GM18873 (cell line): ENCODE results near the gene CUX1.
"Not testable (repeated sequence)": the region's sequence is repeated elsewhere in the genome, so short reads cannot be mapped to it uniquely, and the experiment has no call there.

ENCODE experiments used
- ATAC-seq: cut with Tn5 transposase; IDR thresholded peaks from one replicate; pipeline ENCODE4 v1.9.1; 2021; ENCODE audit warnings: mild to moderate bottlenecking, moderate library complexity, moderate number of reproducible peaks; ENCODE audit not compliant: unreplicated experiment, low FRiP score

The CUX1 gene

GRCh38 chr7:101911800-101912715, 94.6 kb downstream of the CUX1 start:
- ATAC-seq = no peak

DNA sequence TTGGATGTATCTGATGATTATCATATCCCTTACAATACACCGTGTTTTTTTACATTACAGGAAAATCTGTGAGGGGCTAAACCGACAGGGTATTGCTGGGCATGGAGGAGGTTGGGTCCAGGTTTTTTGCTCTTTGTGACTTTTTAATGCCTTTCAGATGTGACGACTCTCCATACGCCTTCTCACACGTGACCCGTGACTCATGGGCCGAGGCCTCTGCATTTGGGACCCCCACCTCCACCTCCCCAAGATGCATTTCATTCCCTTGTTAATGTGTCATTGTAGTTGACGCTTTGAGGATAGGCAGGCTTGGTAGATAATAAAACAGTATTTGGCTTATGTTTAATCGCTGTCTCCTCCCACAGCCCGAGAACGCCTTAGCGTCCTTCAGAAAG, 95.3 kb downstream of the CUX1 start:
- ATAC-seq = no peak

DNA sequence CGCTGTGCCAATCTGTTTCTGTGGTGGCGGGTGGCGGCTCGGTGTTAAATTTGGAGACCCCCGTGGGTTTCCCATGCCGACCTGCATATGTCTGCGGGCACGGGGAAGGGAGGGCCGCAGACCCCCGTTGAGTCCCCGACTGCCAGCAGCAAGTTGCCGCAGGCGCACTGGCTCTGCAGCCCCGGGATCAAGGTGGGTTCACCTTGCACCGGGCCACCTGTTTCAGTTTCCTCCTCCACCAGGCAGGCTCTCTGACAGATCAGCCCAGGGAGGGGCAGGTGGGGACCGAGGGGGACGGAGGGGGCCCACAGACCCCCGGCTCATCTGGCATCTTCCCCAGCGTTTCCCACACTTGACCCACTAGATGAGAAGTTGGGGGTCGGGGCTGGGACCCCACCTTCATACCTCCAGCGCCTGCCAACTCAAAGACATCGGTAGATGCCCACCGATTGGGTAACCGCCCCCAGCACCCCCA, 95.9 kb downstream of the CUX1 start:
- no peak for ATAC-seq

DNA sequence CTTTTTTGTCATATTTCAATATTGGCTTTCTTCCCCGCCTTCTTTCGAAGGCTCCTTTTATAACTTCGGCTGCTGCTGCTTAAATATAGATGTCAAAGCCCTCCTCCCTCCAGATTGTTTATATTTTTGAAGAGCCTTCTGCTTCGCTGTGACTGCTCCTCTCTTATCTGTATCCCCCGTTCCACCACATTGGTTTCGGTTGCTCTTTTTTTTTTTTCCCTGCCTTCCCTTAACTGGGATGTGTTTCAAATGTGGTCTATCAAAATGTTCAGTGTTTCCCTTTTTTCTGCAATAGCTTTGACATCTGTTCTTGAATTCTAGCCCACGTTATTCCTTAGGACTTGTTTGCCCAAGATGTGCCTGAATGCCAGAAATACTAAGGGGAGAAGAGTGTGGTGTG, 96.4 kb downstream of the CUX1 start:
- ATAC-seq = no peak

GRCh38 chr7:101915000-101915399, 97.6 kb downstream of the CUX1 start:
- no peak for ATAC-seq

DNA sequence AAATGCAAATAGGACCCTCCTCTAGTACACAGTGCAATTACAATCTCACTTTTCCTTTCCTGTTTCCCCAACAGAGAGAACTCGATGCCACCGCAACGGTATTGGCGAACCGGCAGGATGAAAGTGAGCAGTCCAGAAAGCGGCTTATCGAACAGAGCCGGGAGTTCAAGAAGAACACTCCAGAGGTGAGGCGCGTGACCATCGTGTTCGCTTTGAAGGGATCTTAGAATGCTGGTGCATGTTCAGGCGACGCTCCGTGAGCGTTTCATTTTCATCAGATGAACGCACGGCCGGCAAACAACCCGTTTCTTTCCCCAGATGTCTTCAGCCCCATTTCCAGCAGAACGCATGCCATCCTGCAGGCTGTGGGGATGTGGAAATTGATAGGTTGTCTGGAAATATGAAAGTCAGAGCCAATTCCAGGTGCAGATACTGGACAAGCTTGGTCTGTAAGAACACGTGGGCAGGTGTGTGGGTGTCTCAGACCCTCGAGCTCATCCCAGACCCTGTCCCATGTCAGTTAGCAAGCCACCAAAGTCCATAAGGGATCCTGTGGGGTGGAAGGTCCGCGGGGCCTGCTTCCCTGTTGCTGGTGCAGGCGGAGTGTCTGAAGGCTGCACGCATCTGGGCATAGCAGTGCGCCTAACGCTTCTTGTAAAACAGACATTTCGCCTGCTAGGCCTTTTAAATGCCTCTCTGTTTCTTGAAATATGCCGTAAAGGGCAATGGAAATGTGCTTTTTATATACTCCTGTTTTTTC, 98.8 kb downstream of the CUX1 start:
- ATAC-seq = no peak

- no peak for ATAC-seq
These were observed 99.5 kb downstream of the CUX1 start for GRCh38 chr7:101916876-101917275.

DNA sequence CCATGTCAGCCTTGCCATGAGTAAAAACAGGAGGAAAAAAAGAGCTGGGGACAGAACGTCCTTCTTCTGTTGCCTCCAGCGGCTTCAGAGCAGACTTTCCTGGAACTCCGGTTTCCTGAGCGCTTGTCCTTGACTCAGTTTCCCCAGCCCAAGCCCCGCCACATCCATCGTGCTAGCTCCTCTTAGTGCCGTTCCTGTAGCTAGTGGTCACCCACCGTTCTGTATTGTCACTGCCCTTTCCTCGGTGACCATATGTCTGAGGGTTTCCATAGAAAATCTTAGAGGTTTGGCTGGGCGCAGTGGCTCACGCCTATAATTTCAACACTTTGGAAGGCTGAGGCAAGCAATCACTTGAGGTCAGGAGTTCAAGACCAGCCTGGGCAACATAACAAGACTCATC, 100.1 kb downstream of the CUX1 start:
- ATAC-seq = no peak

DNA sequence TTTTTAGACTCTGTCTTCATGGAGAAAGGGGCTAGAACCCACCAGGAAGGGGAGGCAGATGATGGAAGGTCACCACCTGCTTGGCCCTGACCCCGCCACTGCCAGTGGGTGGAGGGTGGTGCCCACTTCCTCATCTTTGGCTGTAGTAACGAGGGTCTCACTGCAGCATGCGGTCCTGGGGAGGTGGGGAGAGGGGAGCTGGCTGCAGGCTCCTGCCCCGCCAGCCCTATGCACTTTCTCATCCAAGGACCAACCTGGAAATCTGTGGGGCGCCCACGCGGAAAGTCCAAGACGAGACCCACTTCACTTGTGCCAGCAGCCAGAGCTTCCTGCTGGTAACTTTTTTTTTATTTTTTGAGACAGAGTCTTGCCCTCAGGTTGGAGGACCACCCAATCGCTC, 101.0 kb downstream of the CUX1 start:
- ATAC-seq = no peak

GRCh38 chr7:101919363-101920115, 102.1 kb downstream of the CUX1 start:
- no peak for ATAC-seq

GRCh38 chr7:101921061-101921460, 103.6 kb downstream of the CUX1 start:
- ATAC-seq = no peak

- ATAC-seq = not testable (repeated sequence)
These were observed 104.4 kb downstream of the CUX1 start for GRCh38 chr7:101921546-101922489.

DNA sequence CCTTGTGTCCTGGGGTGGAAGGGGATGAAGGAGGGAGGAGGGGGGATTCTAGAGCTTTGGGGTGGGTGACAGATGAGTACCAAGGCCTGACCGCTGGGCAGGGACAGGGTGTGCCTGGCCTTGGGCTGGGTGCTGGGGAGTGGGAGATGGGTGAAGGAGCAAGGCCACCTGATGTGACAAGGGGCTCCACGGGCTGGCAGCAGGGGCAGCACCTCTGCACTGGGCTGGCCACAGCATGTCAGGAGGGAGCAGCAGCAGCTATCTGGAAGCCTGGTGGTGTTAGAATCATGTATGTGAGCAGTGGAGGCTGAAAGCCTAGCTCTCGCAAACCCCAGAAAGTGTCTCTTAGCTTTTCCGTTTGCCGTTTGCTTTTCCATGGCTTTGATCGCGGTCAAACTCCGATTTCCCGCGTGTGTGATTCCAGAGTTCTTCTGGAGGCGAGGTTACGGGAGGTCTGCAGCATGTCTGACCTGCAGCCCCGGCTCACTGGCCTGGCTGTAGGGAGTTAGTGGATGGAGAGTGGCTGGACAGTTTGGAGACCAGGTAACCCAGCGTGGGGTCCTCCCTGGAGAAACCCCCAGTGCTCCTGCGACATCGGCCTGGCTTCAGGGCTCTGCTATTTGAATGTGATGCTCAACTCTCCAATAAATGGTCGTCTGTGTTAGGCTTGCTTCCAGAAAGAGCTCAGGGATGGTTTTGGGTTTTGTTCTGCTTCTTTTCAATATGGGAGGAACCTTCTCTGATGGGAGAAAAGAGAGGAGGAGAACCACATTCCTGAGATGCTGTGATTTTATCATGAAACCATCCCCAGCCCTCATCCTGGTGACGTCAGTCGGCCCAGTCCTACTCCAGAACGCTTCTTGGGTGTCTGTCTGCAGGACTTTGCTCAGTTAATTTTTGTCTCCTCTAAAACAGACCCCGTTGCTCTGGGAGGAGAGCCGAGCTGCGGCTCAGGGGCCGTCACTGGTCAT, 105.5 kb downstream of the CUX1 start:
- no peak for ATAC-seq

- no peak for ATAC-seq
These were observed 106.2 kb downstream of the CUX1 start for GRCh38 chr7:101923602-101923985.

DNA sequence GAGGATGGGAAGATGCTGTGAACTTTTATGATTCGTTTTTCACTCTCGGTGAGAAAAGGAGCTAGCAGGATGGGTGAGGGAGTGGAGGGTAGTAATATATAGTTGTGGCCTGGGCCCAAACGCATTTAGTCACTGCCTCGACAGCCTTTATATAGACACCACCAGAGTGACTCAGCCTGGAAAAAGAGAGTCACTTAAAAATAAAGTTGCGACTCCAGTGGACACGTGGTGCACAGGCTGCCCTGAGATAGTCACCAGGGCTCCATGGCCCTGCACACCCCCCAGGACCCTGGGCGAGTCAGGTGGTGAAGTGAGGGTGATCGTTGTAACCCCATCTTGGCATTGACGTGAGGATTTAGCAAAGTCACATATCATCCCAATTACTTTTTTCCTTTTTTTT, 106.7 kb downstream of the CUX1 start:
- no peak for ATAC-seq

DNA sequence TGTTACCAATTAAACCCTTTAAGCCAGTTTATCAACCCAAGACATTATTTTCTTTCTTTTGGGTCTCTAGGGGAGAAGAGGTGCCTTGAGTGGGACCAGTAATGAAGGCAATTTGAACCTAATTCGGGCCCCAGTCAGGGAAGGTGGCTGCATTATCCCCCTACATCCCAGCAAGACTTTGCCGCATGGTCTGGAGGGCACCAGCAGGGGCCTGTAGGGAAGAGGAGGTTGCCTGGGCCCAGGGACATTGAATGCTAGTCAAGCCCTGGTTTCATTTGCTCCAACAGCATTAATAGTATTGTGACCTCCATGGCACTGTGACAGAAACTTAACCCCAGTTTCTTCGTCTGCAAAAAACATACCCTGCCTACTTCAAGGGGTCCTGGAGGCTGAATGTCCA, 108.8 kb downstream of the CUX1 start:
- no peak for ATAC-seq

- no peak for ATAC-seq
These were observed 110.0 kb downstream of the CUX1 start for GRCh38 chr7:101927389-101927788.

DNA sequence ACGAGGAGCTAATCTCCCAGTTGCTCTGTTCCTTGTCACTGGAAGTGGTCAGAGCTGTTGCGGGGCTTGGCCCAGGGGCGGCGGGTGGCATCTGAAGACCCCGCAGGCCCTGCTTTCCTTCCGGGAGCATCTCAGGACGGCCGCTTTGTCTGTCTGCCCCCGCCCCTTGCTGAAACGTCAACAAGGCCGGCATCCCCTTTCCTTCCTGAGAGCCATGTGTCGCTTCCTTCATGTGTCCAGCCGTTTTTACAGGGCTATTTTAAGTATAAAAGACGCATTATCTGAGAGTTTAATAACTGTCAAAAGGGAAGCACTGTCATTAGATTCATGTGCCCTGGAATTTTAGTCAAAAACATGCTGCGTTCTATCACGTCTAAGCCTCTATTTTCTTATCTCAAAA, 110.4 kb downstream of the CUX1 start:
- no peak for ATAC-seq

- no peak for ATAC-seq
These were observed 111.8 kb downstream of the CUX1 start for GRCh38 chr7:101929256-101929655.
